MM.1S (cell line): Measurements from ENCODE around the gene CACNB4.

Source experiments
- CTCF ChIP-seq: fragments of 300-600 bp; sonication (generic); IDR thresholded peaks from 2 replicates; pipeline ENCODE4 v1.5.1; 2016; ENCODE audit warnings: antibody characterized with exemption, low read length, mixed read lengths
- EZH2 ChIP-seq: fragments of 300-600 bp; sonication (generic); optimal IDR thresholded peaks from 2 replicates; pipeline ENCODE3; 2017; ENCODE audit warnings: low read depth, mild to moderate bottlenecking, antibody characterized with exemption, low read length, mixed read lengths
- EZH2phosphoT487 ChIP-seq: fragments of 300-600 bp; sonication (generic); IDR thresholded peaks from 2 replicates; pipeline ENCODE4 v1.6.1; 2018; ENCODE audit warnings: antibody characterized with exemption, low read length

GRCh38 chr2:152051436-152051835 is 47.4 kb downstream of the CACNB4 start:
- TF ChIP-seq EZH2phosphoT487 = no peak
- no peak for TF ChIP-seq EZH2
- no peak for TF ChIP-seq CTCF
